ENCODE results near the gene NETO2.

Gene NETO2

GRCh38 chr16:47049901-47050583 is 93.7 kb downstream of the NETO2 start:
- H3K27ac ChIP-seq, result no peak overlapping the region
- H3K36me3 ChIP-seq, result no peaks in the 10 kb centered on the region
- H3K9me3 ChIP-seq, result no peaks in the 10 kb centered on the region
- TF ChIP-seq CTCF (IDR thresholded peaks at IDR 0.05), result no peak
- no peaks in the 10 kb centered on the region for H3K4me1 ChIP-seq (ENCODE audit: control insufficient read depth in 1 of 2, insufficient read depth in 1 of 2, low read depth in 1 of 2, low read length in 1 of 2)
- no peaks in the 10 kb centered on the region for H3K27me3 ChIP-seq
- H3K4me3 ChIP-seq (ENCODE audit: low read depth in 1 of 2, low read length in 1 of 2), result no peak overlapping the region

- no peak for TF ChIP-seq CTCF (IDR thresholded peaks at IDR 0.05)
- H3K9me3 ChIP-seq, result no peaks in the 10 kb centered on the region
- H3K4me3 ChIP-seq (ENCODE audit: low read depth in 1 of 2, low read length in 1 of 2), result no peak overlapping the region
- no peaks in the 10 kb centered on the region for H3K36me3 ChIP-seq
- H3K27me3 ChIP-seq, result no peaks in the 10 kb centered on the region
- no peak overlapping the region for H3K27ac ChIP-seq
- H3K4me1 ChIP-seq (ENCODE audit: control insufficient read depth in 1 of 2, insufficient read depth in 1 of 2, low read depth in 1 of 2, low read length in 1 of 2), result no peaks in the 10 kb centered on the region
Measured at GRCh38 chr16:47047524-47048203, 96.1 kb downstream of the NETO2 start.

- no peaks in the 10 kb centered on the region for H3K36me3 ChIP-seq
Measured at GRCh38 chr16:47046726-47047523, 96.8 kb downstream of the NETO2 start.

GRCh38 chr16:47045459-47045858 is 98.3 kb downstream of the NETO2 start:
- no peaks in the 10 kb centered on the region for H3K36me3 ChIP-seq
- H3K4me1 ChIP-seq (ENCODE audit: control insufficient read depth in 1 of 2, insufficient read depth in 1 of 2, low read depth in 1 of 2, low read length in 1 of 2), result no peaks in the 10 kb centered on the region
- H3K9me3 ChIP-seq, result no peaks in the 10 kb centered on the region
- no peaks in the 10 kb centered on the region for H3K27me3 ChIP-seq
- no peak overlapping the region for H3K4me3 ChIP-seq (ENCODE audit: low read depth in 1 of 2, low read length in 1 of 2)
- no peak for TF ChIP-seq CTCF (IDR thresholded peaks at IDR 0.05)
- H3K27ac ChIP-seq, result no peak overlapping the region

More at GRCh38 chr16:47046726-47047523, 96.8 kb downstream of the NETO2 start:
- no peak for TF ChIP-seq CTCF (IDR thresholded peaks at IDR 0.05)
- Histone ChIP-seq H3K27ac (no peak overlapping the region), H3K9me3 (no peaks in the 10 kb centered on the region), H3K4me3 (ENCODE audit: low read depth in 1 of 2, low read length in 1 of 2) (no peak overlapping the region), H3K27me3 (no peaks in the 10 kb centered on the region), H3K4me1 (ENCODE audit: control insufficient read depth in 1 of 2, insufficient read depth in 1 of 2, low read depth in 1 of 2, low read length in 1 of 2) (no peaks in the 10 kb centered on the region)

GRCh38 chr16:47045023-47045422 is 98.7 kb downstream of the NETO2 start:
- Histone ChIP-seq H3K4me3 (ENCODE audit: low read depth in 1 of 2, low read length in 1 of 2) (no peak overlapping the region), H3K27me3 (peaks cover under 1% of the 10 kb centered on the region), H3K27ac (no peak overlapping the region), H3K9me3 (no peaks in the 10 kb centered on the region), H3K36me3 (no peaks in the 10 kb centered on the region), H3K4me1 (ENCODE audit: control insufficient read depth in 1 of 2, insufficient read depth in 1 of 2, low read depth in 1 of 2, low read length in 1 of 2) (no peaks in the 10 kb centered on the region)
- TF ChIP-seq CTCF (IDR thresholded peaks at IDR 0.05), result no peak
